GM13976 (cell line): ENCODE measurements around the gene BTN2A1.

Experiments
- DNase-seq: peaks from one replicate; pipeline ENCODE4 v3.0.0; 2012; ENCODE audit warnings: low spot score
- in situ Hi-C: fragments of 300-500 bp; cut with MboI; formaldehyde crosslinking; loops from one replicate; pipeline ENCODE4 v1.12.0; 2022; ENCODE audit warnings: low sequenced_read_pairs, mixed read lengths, inconsistent platforms; ENCODE audit not compliant: unreplicated experiment
- TF ChIP-seq, protein P1 (sequence below): IDR thresholded peaks from 2 replicates; pipeline ENCODE4 v1.5.1; 2012; ENCODE audit warnings: borderline replicate concordance, mild to moderate bottlenecking; ENCODE audit not compliant: insufficient read depth; ENCODE audit errors: extremely low read depth, missing control alignments, control extremely low read depth

BTN2A1 gene

DNA sequence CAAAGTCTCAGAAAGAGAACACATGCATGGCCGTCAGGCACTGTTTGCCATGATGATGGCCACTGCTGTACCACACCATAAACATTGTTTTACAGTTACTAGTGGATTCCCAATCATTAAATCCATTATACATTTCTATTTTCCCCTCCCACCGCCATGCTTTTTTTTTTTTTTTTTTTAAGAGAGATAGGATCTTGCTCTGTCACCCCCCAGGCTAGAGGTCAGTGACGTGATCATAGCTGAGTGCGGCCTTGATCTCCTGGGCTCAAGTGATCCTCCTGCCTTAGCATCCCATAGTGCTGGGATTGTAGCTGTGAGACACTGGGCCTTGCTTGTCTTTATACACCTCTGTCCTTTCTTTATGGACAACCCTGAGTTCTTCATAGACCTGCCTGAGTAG is 21.7 kb upstream of the BTN2A1 start:
- TF ChIP-seq, protein P1, sequence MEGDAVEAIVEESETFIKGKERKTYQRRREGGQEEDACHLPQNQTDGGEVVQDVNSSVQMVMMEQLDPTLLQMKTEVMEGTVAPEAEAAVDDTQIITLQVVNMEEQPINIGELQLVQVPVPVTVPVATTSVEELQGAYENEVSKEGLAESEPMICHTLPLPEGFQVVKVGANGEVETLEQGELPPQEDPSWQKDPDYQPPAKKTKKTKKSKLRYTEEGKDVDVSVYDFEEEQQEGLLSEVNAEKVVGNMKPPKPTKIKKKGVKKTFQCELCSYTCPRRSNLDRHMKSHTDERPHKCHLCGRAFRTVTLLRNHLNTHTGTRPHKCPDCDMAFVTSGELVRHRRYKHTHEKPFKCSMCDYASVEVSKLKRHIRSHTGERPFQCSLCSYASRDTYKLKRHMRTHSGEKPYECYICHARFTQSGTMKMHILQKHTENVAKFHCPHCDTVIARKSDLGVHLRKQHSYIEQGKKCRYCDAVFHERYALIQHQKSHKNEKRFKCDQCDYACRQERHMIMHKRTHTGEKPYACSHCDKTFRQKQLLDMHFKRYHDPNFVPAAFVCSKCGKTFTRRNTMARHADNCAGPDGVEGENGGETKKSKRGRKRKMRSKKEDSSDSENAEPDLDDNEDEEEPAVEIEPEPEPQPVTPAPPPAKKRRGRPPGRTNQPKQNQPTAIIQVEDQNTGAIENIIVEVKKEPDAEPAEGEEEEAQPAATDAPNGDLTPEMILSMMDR: no peak
- DNase-seq: no peak
- in situ Hi-C loops: no loop called here

DNA sequence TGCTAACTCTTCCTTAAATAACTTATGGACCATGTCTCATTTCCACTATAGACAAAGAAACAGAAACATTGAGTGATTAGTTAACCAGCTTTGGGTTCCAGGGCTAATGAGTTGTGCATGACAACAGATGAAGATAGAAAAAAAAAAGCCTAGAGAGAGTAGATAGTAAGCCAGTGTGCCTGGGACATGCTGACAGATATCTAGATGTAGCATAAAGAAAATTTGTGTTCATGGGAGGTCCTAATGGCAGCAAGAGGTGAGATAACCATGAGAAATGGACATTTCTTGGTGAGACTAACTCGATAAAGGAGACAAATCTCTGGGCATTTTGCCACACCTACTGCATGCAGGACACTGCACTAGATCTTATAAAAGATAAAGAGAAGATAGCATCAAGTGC is 20.2 kb upstream of the BTN2A1 start:
- in situ Hi-C loops: no loop called here
- TF ChIP-seq, protein P1: no peak
- no peak for DNase-seq

DNA sequence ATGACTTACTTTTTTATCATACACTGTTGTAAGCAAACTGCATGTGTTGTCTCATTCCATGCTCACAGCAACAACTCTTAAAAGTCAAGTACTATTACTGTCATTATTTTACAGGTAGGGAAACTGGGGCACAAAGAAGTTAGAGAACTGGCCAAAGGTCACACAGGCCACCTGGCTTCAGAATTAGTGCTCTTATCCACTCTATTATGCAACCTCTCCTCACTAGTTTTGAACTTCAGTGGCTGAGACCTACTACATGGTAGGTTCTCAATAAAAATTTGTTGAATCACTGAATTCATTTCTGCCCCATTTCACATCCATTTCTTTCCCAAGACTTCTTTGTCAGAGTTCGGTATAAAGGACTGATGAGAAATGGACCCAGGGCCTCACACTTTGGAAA is 19.8 kb upstream of the BTN2A1 start:
- no peak for DNase-seq
- TF ChIP-seq, protein P1: no peak
- in situ Hi-C loops: no loop called here

DNA sequence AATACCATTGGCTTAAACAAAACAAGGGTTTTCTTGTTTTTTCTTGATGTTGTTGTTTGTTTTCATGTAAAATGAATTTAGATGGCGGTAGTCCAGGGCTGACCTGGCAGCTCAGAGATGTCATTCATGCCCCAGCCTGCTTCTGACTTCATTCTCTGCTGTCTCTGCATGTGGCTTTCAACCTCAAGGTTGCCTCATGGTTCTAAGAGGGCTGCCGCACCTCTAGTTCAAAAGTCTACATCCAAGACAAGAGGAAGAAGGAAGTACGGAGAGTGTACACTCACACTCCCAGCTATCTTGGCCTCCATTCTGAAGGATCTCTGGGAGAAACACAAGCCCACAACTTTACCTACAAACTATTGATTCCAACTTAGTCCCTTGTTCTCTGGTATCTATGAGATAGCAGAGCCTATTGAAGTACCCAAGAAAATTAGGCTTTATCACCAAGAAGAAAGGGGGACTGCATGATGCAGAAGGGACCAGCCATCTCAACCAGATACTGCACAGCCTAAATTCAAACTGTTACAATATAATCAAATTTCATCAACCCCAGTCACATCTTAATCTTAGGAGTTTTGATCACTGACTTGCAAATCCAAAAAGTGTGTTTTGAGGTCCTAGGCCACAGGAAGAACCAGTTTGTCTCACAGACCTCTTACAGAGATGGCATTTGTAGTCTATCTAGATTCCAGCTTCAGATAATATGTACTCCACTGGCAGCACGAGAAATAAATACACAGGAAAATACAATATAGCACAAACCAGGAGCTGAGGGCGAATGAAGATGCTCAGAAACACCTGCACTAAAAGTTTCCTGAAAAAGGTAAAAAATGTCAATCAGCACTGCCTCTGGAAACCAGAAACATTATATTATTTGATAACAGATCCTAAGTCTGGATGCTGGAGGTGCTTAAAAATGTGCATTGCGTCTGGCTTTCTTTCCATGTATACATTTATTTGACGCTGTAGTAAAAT is 18.3 kb upstream of the BTN2A1 start:
- DNase-seq: no peak
- in situ Hi-C loops: no loop called here
- TF ChIP-seq, protein P1: no peak

DNA sequence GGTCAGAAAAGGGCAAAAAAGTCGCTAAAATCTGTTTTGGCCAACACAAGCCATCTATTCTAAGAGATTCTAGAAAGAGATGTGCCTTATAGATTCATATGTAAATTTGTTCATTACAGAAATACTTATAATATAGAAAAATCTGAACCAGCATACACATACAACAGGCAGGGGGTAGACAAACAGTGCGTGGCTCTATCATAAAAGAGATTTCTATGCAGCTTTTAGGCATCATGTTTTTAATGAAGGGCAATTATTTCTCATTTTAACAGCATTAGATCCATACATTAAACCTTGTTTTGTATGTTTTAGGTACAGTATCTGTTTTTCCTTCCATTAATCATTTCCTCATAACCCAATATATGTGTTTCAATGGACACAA is 16.8 kb upstream of the BTN2A1 start:
- in situ Hi-C loops: no loop called here
- no peak for DNase-seq
- TF ChIP-seq, protein P1: no peak

DNA sequence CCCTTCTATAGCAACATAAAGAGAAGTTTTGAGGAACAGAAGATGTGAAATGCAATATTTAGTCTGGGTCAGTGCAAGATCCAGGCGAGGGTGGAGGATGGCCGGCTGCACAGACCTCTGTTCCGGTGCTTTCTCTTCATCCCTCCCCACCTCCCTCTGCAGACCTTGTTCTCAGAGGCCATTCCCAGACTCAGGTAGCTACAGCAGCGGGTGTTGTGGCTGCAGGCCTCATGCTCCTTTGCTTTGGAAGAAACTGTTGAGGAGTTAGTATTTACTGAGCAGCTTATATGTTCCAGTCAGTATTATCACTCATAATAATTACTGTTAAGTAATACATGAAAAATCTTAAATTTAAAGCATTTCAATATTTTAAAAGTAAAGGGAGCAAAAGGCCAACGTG is 15.8 kb upstream of the BTN2A1 start:
- DNase-seq: no peak
- in situ Hi-C loops: no loop called here
- TF ChIP-seq, protein P1: no peak
